HTERT RPE-1 (cell line): ENCODE data around the gene GPN3.
"Not testable (repeated sequence)": the region's sequence is repeated elsewhere in the genome, so short reads cannot be mapped to it uniquely, and the experiment has no call there.

Experiments used
- in situ Hi-C: fragments of 300-500 bp; cut with MboI; formaldehyde crosslinking; loops from 4 replicates; pipeline ENCODE4 v1.14.3; 2020; ENCODE audit warnings: low sequenced_read_pairs

Gene GPN3

DNA sequence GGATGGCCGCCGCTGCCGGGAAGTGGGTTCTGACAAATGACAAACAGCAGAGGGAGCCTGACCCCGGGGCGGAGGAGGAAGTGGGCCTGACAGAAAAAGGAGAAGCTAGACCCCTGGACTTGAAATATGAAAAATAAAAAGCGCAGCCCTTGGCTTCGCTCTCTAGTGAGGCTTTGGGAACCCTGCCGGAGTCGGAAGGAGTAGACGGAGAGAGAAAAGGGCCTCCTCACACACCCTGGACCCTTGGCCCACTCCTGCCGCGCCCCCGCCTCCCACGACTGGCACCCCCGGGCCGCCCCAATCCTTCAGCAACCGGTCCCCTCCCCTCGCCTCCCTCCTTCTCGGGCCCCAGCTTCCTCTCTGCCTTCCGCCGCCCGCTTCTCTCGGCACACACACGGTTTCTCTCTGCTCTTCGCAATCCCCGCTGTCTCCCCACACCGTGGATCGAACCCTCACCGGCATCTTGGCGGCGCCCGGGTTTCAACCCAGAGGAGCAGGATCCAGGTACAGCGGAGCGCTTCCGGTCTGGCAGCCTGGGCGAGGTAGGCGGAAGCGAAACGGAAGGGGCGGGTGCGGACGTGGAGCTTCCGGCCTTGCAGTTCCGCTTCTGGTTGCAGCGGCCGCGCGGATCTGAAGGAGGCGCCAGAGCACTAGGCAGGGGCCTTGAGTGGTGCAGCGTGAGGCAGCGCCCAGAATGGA, 18.1 kb downstream of the GPN3 start, which contains the start of gene ARPC3:
ARPC3 (minus strand) TSS at position 539 of the 699 bp plus-strand sequence; CDS start at position 462, 77 bp downstream.
- in situ Hi-C loops, result no loop called here

DNA sequence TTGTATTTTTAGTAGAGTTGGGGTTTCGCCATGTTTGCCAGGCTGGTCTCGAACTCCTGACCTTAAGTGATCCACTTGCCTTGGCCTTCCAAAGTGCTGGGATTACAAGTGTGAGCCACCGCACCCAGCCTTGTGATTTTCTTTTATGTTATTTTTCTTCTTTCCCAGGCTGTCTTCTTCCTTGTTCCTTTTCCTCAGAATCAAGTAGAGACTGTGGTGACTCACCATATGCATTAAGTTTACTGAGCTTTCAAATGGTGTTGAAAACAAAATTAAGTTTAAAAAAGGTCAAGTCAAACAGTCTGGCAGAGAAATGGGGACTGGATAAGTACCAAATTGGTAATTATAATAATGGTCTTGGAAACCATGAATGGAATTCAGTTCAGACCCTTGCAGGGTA, 23.6 kb downstream of the GPN3 start:
- in situ Hi-C loops, result no loop called here

DNA sequence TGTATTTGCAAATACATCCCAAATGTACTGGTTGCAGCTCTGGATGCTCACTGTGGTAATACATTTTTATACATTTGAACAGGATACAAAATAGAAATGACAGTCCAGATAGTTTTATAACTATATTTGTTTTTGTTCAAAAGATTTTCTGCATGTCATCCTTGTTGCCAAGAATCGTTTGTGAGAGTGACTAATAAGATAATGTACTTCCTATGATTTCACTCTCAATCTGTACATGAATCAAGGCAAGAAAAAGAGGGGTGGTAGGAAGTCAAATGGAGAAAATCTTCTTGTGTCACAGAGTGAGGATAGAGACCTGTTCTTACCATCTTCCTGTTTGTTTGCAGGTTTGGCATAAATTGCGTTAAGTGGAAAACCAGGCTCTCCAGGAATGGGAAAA, 31.8 kb downstream of the GPN3 start:
- in situ Hi-C loops, result no loop called here

DNA sequence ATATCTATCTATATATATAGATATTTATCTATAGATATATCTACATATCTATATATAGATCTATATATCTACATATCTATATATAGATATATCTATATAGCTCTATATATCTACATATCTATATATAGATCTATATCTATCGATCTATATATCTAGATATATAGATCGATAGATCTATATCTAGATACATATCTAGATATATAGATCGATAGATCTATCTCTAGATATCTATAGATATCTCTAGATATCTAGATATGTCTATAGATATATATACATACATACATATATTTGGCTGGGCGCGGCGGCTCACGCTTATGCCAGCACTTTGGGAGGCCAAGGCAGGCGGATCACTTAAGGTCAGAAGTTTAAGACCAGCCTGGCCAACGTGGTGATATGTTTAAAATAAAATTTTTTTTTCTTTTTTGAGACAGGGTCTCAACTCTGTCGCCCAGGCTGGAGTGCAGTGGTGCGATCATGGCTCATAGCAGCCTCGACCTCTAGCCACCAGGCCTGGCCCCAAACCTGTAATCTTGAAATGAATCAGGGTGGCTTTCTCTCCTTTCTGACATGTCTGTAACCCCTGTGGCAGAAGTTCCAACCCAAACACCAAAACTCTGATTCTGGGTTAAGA, 36.0 kb downstream of the GPN3 start:
- in situ Hi-C loops, result no loop called here

DNA sequence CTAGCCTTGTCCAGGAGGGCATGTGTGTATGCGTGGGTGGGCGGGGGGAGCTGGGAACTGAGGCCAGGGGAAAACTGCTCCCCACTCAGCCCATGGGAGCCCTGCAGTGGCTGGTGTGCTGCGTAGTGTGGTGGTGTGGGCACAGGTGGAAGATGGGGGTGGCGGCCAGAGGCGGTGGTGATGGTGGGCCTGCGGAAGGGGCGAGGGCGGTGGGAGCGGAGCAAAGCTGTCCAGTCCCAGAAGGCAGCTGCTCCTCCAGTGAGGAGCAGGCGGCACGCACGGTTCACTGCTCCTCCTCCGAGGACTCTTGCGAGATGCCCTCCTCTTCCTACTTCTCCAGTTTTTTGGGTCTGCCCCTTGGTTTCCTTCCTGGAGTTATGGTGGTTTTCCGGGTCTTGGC, 38.4 kb downstream of the GPN3 start:
- in situ Hi-C loops, result not testable (repeated sequence)

DNA sequence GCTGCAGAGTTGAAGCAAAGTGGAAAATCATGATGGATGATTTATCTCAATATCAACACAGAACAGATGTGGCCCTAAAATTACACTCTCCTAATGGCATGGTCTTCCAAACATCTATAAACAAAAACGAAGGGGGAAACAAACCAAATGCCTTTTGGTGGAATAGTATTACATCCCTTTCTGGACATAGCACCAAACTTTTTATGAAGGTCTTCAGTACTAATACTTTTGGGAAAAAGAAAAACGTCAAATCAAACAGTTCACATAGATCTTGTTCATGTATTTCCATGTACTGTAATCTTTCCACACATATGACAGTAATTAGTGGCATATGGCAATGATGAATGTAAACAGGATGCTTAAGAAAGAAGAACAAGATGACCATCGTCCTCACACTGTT, 41.7 kb downstream of the GPN3 start:
- in situ Hi-C loops, result no loop called here

DNA sequence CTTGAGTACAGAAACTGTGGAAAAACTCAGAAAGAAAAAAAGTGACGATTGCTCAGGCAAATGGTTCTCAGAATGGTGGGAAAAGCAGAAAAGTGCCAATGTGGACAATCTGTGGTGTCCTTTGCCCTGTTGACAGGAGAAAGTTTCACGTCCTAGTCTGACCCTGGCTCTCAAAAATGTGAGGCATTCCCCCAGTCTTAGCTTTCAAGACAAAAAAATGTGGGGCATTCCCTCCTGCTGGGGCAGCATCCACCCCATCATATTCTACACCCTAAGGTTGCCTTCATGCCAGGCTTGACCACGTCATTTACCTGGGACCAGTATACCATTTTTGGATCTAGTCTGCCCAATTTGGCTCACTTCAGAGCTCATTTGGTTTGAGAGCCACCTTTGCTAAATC, 43.8 kb downstream of the GPN3 start:
- in situ Hi-C loops, result no loop called here

DNA sequence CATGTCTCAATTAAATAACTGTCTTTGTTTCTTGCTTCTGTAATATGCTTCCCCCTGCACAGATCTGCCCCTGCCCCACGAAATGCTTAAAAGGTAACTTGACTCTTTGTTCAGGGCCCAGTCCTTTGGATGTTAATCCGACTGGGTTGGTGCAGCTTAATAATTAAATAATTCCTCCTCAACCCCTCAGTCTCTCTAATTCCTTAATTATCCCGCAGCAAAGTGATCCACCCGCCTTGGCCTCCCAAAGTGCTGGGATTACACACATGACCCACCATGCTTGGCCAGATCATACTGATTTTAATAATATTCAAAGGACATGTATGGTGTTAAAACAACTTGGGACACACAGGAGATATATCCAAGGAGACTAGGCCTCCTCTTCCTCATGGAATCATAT, 46.4 kb downstream of the GPN3 start:
- in situ Hi-C loops, result no loop called here

DNA sequence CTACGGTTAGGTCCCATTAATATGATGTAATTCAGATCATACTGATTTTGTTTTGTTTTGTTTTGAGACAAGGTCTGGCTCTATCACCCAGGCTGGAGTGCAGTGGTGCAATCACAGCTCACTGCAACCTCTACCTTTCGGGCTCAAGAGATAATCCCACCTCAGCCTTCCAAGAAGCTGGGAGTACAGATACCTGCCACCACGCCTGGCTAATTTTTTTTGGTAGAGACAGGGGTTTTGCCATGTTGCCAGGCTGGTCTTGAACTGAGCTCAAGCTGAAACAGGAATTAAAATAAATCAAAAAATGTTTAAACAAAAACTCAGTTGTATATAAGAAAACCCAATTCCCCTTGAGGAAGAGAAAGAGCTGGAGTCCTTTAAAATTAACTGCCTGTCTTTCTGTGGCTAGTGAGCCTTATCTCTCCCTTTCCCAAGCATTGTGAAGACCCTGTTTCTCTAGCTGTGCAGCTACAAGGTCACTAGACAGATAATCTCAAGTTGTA, 46.8 kb downstream of the GPN3 start:
- in situ Hi-C loops, result no loop called here

DNA sequence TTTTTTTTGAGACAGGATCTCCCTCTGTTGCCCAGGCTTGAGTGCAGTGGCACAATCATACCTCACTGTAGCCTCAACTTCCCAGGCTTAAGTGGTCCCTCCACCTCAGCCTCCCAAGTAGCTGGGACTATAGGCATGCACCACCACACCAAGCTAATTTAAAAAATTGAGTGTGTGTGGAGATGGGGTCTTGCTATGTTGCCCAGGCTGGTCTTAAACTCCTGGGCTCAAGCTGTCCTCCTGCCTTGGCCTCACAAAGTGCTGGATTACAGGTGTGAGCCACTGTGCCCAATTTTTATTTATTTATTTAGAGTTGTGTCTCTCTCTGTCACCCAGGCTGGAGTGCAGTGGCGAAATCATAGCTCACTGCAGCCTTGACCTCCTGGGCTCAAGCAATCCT, 47.4 kb downstream of the GPN3 start:
- in situ Hi-C loops, result not testable (repeated sequence)

DNA sequence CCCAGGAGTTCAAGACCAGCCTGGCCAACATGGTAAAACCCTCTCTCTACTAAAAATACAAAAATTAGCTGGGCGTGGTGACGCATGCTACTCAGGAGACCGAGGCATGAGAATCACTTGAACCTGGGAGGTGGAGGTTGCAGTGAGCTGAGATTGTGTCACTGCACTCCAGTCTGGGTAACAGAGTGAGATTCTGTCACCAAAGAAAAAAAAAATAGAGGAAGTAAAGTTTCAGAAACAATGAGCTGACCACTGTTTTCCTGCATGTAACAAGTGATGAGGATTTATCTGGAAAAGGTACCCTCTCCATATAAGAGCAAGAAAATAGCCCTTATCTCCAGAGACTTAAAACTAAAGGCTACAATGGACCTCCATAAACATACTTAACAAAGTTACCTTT, 50.9 kb downstream of the GPN3 start:
- in situ Hi-C loops, result not testable (repeated sequence)

DNA sequence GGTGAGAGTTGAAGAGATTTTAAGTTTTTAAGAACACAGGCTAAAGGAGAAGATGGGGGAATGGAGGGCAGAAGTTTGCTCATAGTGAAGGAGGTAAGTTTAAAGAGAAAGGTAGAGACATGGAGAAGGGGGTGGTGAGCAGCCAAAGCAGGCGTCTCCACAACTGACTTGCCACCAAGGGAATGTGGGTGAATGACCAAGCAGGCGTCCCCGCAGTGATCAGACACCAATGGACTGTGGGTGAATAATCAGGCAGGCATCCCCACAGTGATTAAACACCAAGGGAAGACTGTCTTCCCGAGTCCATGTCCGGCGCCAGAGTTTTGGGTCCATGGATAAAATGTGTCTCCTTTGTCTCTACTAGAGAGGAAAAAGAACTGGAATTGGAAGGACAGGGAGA, 58.0 kb downstream of the GPN3 start:
- in situ Hi-C loops, result not testable (repeated sequence)

DNA sequence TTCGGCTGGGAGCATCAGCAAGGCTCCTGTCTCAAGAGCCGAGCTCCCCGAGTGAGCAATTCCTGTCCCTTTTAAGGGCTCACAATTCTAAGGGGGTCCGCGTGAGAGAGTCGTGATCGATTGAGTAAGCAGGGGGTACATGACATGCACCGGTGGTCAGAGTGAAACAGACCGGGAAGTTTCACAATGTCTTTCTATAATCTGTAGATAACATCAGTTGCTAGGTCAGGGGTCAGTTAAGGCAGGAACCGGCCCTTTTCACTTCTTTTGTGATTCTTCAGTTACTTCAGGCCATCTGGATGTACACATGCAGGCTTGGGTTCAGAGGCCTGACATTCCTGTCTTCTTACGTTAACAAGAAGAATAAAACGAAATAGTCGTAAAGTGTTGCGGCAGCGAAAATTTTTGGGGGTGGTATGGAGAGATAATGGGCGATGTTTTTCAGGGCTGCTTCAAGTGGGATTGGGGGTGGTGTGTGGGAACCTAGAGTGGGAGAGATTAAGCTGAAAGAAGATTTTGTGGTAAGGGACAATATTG, 62.9 kb downstream of the GPN3 start:
- in situ Hi-C loops, result not testable (repeated sequence)

DNA sequence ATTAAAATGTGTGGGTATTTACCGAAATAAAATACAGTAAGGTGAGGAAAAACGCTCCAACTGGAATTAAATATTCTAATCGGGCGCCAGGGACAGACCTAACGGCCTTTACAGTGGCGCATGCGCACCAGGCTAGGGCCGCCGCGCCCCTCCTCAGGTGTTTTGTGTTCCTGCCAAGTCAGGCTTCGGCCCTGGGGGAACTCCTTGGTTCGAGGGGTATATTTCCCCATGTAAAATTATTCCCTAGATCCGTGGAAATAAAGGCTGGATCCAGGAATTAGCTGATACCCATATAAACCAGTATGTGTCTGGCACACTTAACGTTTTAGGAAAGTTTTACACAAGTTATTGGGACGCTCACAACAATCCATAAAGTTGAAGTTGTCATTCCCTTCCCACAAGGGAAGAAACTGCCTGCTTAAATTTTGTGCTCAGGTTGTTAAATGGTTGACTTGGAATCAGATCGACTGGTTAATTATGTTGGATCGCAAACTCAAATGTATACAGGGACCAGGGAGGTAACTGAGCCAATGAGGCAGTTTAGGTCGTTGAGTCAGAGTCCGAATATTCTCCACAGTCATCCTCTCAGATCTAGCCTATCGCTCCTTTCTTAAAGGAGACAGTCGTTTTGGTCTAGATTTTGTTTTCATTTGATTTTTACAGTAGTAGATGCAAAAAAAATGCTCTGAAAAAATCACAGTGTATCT, 63.9 kb downstream of the GPN3 start:
- in situ Hi-C loops, result no loop called here

DNA sequence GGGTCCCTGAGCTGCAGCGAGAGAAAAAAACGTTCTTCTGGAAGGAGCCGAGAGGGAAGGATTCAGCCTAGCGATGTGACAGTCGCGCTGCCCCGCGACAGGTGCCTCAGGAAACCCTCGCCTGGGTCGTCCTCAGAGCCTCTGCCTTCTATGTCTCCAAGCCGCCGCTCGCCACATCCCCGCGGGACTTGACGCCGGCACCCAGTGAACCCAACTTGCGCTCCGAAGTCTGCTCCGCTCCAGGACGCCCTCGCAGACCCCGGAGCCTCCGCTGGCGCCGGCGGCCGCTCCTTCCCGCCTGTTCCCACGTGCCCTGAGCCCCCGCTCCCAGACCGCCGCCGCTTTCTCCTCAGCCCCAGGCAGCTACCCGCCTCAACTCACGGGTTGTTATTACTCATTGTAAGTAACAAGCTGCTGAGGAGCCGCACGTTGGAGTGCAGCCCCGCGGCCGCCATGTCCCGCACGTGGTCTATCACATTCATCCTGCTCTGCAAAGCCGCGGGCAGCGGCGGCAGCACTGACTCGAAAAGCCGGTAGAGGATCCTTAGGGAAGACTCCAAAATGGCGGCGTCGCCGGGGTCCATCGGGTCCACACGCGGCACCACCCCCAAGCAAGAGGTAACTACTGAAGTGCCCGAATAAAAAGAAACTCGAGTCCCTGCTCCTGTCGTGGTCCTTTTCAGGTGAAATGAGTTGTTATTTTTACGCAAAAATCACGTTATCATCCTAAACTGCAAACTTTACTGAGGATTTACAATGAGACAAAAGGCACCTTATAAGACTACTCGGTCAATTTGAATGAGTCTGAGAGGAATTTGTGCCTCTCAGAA, 64.7 kb downstream of the GPN3 start, which contains the start of gene ANAPC7:
ANAPC7 (minus strand) TSS at position 563 of the 830 bp plus-strand sequence; CDS start at position 482, 81 bp downstream.
- in situ Hi-C loops, result no loop called here
